GM18502 (cell line): Measurements from ENCODE around the gene MIR17HG.
"Not testable (repeated sequence)": the region's sequence is repeated elsewhere in the genome, so short reads cannot be mapped to it uniquely, and the experiment has no call there.

ENCODE experiments used
- ATAC-seq: cut with Tn5 transposase; IDR thresholded peaks from one replicate; pipeline ENCODE4 v1.9.1; 2021; ENCODE audit warnings: mild to moderate bottlenecking; ENCODE audit not compliant: unreplicated experiment, poor library complexity

MIR17HG gene

GRCh38 chr13:91346062-91346461 lies 1.4 kb upstream of the MIR17HG start:
- ATAC-seq: no peak

DNA sequence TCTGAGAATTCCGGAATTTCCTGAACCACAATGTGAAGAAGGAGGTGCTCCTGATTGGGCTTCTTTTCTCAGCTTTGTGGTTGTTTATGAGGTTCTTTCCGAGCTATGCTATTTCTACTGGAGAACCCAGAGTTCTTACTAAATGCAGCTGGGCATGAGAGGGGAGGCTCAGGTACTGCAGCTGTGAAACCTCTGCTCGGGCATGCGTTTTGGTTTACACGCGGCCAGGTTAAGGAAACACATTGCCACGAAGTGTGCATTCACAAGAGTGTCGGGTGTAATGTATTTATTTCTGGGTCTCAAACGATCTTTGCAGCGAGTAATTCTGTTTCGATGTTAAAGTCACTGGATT lies 661 bp upstream of the MIR17HG start:
- peak; percentile 31 for ATAC-seq

DNA sequence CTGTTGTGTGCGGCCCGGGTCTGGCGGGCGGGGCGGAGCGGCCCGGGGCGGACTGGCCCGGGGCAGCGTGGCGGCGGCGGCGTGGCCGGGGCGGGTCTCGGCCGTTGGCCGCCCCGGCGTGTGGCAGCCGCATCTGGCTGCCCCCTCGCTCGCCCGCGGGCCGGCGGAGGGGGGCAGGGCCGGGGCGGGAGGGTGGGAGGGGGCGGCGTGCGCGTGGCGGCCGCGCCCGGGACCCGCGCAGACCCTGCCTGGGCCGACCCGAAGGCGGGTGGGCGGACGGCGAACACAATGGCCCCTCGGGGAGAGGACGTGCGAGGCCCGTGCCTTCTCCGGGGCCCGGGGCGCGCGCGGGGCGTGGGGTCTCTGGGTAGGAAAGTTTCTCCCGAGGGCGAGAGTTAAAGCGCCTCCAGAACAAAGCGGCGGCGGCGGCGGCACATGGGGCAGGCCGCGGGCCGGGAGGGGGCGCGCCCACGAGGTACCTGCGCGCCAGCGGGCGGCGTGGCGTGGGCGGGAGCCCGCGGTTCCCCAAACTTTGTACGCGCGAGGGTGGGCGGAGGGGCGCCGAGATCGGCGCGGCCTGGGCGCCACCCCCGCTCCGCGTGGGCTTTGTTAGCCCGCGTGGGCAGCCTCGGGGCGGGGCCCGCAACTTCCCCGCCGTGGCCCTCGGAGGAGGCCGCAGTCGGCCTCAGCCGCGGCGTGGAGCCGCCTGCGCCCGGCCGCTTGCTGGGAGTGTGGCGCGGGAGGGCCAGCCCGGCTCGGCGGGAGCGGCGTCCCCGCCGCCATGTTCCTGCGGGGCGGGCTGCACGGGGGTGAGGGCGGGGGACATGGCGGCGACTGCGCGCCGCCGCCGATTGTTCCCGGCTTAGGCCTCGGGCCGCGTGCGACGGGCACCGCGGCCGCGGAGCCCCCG lies 764 bp downstream of the MIR17HG start:
- peak; percentile 36 for ATAC-seq

GRCh38 chr13:91348906-91349435 lies 1.5 kb downstream of the MIR17HG start:
- peak; percentile 53 for ATAC-seq

- no peak for ATAC-seq
These were observed 2.8 kb downstream of the MIR17HG start for GRCh38 chr13:91349992-91350911.

GRCh38 chr13:91351123-91351522 lies 3.6 kb downstream of the MIR17HG start:
- ATAC-seq: no peak

- ATAC-seq: no peak
These were observed 4.5 kb downstream of the MIR17HG start for GRCh38 chr13:91351980-91352379.

- ATAC-seq: not testable (repeated sequence)
These were observed 5.4 kb downstream of the MIR17HG start for GRCh38 chr13:91352891-91353290.

DNA sequence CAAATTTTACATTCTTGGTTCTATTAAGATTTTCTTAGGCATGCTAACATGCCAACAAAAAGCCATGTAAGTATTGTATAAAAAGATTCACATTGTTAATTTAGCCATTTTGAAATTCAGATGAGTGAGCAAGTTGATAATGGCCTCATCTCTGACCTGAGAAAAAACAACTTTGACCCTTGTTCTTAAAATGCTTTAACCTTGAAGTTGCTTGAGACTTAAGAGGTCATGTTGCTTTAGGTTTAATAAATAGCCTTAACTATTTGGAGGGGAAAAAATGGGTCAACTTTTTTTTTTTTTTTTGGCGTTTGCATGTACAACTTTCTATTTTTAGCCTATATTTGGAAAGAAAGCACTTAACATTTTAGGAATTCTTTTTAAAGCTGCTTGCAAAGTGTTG lies 6.0 kb downstream of the MIR17HG start:
- ATAC-seq: no peak

DNA sequence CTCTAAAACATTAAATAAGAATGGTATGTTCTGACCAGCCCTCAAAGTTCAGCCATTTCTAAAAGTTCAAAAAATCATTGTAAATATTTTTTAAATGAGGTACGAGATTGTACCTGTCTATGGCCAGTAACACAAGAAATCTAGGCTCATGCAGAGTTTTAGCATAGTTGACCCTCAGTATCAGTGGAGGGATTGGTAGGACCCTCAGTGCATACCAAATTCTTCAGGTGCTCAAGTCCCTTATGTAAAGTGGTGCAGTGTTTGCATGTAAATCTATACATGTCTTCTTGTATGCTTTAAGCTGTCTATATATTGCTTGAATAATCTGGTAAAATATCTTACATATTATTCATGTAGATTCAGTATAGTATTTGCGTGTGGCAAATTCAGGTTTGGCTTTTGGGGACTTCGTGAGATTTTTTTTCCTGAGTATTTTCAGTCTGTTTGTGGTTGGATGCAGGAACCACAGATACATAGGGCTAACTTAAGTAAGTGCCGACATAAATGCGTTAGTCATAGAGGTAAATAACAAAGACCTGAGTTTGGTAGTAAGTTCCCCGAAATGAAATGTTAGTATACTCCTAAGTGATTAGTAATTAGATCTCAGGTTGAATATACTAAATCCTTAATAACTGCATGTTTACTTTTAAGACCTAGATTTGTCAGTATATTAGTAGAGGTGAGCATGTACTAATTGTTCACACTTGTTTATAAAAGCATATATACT lies 7.8 kb downstream of the MIR17HG start:
- no peak for ATAC-seq

DNA sequence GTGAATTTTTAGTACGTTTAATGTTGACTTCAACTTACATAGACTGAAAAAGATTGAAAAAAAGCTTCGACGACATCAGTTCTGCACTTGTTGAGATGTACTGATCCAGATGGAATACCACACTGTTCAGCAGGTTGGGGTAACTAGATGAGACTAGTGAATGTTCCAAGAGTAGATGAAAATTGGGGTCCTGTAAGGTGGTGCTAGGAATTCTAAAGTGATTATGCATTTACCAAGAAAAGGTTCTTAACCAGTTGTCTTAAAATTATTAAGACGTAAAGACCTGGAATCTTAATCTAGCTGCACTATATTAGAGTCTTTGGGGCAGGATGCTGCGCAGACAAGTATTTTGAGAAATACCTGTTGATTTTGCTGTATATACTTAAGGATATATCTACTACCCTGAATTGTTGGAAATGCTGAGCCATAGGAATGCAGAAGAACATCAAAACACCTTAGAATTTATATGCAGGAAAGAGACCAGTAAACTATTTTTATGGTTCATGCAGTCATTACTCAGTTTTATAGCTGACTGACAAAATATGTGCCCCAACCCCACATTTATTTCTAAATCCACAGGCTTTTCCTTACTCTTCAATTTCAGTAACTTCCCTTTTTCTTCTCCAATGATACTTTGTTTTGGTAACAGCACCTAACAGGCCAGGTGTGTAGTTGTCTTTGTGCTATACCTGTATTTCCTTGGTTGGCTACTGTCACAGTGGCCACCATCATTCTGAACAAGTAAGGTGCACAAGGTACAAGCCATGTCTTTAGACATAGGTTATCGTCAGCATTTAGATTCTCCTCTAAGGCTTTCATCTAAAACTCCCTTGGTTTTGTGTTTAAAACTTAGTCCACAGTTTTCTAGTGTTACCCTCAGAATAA lies 8.6 kb downstream of the MIR17HG start:
- ATAC-seq: no peak

DNA sequence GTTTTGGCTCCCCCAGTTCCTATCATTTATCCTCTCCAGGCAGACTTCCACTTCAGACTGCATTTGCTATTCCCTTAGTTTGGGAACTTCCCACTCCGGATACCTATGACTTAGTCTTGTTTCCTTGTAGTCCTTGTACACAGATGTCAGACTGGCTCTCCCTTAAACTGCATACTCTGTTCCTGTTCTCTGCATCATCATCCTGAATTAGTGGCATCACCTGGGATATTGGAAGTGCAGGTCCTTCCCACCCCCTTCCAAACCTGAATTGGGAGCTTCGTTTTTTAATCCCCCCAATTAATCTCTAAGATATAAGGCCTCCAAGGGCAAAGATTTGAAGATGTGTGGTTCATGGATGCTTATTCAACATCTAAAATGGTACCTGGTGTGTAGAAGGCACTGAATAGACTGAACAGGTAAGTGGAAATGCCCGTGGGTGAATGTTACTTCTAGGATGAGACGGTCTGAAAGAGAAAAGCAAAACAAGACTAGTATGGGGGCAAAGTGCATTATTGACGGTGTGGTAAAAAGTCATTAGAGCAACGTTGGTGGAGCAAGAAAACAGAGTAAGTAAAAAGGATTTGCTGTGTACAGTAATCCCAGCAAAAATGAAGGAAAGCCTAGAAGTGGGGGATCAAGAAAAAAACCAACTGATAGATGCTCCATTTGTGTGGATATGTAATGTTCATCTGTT lies 9.6 kb downstream of the MIR17HG start:
- ATAC-seq: no peak

DNA sequence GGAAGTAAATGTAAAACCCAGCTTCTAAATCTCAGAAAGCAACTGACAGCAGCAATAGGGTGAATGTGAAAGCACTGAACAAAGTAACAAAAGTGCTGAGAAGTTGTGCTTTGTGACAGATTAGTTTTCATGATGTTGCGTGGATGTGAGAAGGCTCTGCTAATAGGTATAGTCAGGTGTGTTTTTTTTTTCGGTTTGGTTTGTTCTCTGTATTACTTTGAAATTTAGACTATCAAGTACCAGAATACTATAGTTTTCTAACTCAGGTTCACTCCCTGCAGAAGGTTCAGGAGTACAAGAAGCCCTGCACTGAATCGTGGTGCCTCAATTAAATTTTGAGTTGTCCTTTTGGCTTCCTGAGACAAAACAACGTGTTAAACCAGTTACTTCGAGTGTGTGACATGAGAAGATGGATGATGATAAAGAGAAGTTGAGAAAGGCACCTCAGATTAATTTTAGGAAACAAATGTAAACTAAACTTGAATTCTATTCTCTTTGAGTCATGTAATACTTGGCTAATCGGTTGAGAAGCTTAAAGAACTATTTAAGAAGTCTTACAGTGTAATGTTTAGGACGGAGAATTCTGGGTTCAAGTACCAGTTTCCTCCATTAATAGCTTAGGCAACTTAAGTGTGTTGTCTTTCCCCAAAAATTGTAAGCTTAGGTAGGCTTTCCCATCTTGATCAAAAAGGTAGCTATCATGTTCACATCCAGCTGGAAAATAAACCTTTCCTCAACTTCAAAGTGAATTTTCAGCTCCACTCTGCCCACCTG lies 10.3 kb downstream of the MIR17HG start:
- ATAC-seq: no peak

- ATAC-seq: peak; percentile 44
These were observed 10.9 kb downstream of the MIR17HG start for GRCh38 chr13:91358387-91358782.

- ATAC-seq: peak; percentile 13
These were observed 11.6 kb downstream of the MIR17HG start for GRCh38 chr13:91359111-91359510.

DNA sequence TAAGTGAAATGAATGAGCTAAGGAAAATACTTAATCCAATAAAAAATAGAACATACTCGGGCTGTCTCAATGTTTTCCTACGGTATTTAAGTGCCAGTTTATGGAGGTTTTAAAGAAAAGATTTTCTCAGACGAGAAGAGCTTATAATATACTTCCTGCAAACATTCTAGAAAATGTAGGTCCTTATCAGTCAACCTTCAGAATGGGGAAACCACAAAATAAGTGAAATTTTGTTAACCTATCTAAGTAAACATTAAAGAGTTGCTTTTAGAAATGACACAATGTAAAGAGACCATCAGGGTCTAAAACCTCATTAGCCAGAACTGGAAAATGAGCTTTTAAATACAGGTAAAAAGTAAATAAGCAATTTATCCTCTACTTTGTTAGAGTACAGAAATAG lies 12.1 kb downstream of the MIR17HG start:
- no peak for ATAC-seq

GRCh38 chr13:91360246-91360751 lies 12.8 kb downstream of the MIR17HG start:
- no peak for ATAC-seq

DNA sequence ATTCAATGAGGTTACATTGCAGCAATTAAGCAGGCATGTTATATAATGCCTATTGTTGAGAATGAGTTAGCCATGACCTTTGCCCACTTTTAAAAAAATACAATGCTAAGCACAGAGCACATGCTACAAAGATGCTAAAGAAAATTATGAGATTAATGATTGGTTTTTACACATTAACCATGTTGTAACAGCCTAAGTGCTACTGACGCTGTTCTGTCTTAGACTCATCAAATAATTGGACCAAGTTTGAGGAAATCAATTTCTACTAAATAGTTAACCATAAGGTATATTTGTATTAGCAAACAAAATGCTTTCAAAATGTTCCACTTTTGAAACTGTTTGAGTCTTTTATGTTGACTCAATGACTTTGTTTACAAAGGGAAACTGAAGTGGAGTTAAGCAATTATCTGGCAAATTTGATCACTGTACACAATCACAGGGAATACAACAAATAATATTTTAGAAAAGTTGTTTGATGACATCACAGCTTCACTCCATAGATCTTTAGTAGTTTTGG lies 14.3 kb downstream of the MIR17HG start:
- ATAC-seq: no peak
